Neural crest cell (in vitro differentiated cells): ENCODE measurements around the gene AFAP1L2. TPM values are rescaled to one million over a fixed set of nuclear protein-coding genes. Genes with fewer than 3 reads are reported as not detected.
A peak's percentile ranks its signal among the peaks of the same experiment; 100 is the strongest.

ENCODE experiments used
- DNase-seq: peaks from one replicate; pipeline ENCODE4 v3.0.0; 2021; ENCODE audit warnings: low read depth, mixed read lengths, low spot score
- H3K27ac Mint-ChIP-seq: one replicate; pipeline ENCODE4 v1.8.0; 2021; ENCODE audit warnings: mild to moderate bottlenecking, mixed read lengths; ENCODE audit not compliant: unreplicated experiment
- H3K27me3 Mint-ChIP-seq: 2 replicates; pipeline ENCODE4 v1.8.0; 2021; ENCODE audit warnings: low read depth, mild to moderate bottlenecking, mixed read lengths
- H3K36me3 Mint-ChIP-seq: 2 replicates; pipeline ENCODE4 v1.8.0; 2021; ENCODE audit warnings: low read depth, mild to moderate bottlenecking, mixed read lengths
- H3K4me1 Mint-ChIP-seq: 2 replicates; pipeline ENCODE4 v1.8.0; 2021; ENCODE audit warnings: mixed read lengths
- H3K4me3 Mint-ChIP-seq: one replicate; pipeline ENCODE4 v1.8.0; 2021; ENCODE audit warnings: mild to moderate bottlenecking, mixed read lengths
- H3K9me3 Mint-ChIP-seq: 2 replicates; pipeline ENCODE4 v1.8.0; 2021; ENCODE audit warnings: mixed read lengths
- CTCF ChIP-seq: fragments of 200-600 bp; sonication (generic); conservative IDR thresholded peaks from 2 replicates; pipeline ENCODE4 v1.5.0; 2021; ENCODE audit warnings: antibody characterized with exemption, mild to moderate bottlenecking
- total RNA-seq: library from RNA; stranded (reverse); gene quantifications from 2 replicates; pipeline ENCODE4 v1.2.1, GENCODE V29; 2021

The AFAP1L2 gene
- total RNA-seq, 1 donor from 2014 or later, result 72.1 TPM

- TF ChIP-seq CTCF, result no peak
- peaks cover 5% of the 10 kb centered on the region for H3K36me3 Mint-ChIP-seq
Observed at GRCh38 chr10:114386452-114386851, 17.9 kb downstream of the AFAP1L2 start.

GRCh38 chr10:114385557-114385956 lies 18.7 kb downstream of the AFAP1L2 start:
- H3K27ac Mint-ChIP-seq, result no peak overlapping the region
- H3K4me1 Mint-ChIP-seq, result peaks cover 64% of the 10 kb centered on the region
- H3K4me3 Mint-ChIP-seq, result no peak overlapping the region
- no peak for TF ChIP-seq CTCF
- DNase-seq, result no peak
- H3K27me3 Mint-ChIP-seq, result no peaks in the 10 kb centered on the region
- H3K36me3 Mint-ChIP-seq, result peaks cover 5% of the 10 kb centered on the region
- peaks cover 3% of the 10 kb centered on the region for H3K9me3 Mint-ChIP-seq

More at GRCh38 chr10:114386452-114386851, 17.9 kb downstream of the AFAP1L2 start:
- H3K27me3 Mint-ChIP-seq, result no peaks in the 10 kb centered on the region
- H3K4me3 Mint-ChIP-seq, result no peak overlapping the region
- H3K9me3 Mint-ChIP-seq, result peaks cover 2% of the 10 kb centered on the region
- H3K27ac Mint-ChIP-seq, result no peak overlapping the region
- H3K4me1 Mint-ChIP-seq, result peaks cover 69% of the 10 kb centered on the region
- DNase-seq, result no peak

- peaks cover 5% of the 10 kb centered on the region for H3K36me3 Mint-ChIP-seq
- peak overlapping the region; percentile 86 for H3K27ac Mint-ChIP-seq
- no peaks in the 10 kb centered on the region for H3K27me3 Mint-ChIP-seq
- TF ChIP-seq CTCF, result no peak
- DNase-seq, result no peak
- peaks cover 6% of the 10 kb centered on the region for H3K9me3 Mint-ChIP-seq
- H3K4me1 Mint-ChIP-seq, result peaks cover 62% of the 10 kb centered on the region
- H3K4me3 Mint-ChIP-seq, result peak overlapping the region; percentile 75
Observed at GRCh38 chr10:114384601-114385000, 19.7 kb downstream of the AFAP1L2 start.

DNA sequence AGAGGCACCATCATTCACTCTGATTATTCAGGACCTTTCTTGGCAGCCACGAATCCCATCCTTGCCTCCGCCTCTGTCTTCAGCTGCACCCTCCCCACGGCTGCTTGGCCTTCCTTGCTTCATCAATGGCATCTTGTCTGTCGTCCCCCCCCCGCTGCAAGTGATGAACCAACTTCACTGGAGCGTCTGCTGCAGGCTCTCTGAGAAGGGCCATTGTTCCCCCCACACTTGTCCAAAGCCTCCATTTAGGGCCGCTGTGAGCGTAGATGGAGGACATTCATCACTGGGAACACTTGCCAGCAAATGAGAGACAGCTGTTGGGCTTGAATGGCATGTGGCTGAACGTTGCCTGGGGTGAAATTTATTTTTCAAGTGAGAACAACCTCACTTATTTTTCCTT lies 20.1 kb downstream of the AFAP1L2 start:
- Mint-ChIP-seq H3K36me3 (peaks cover 5% of the 10 kb centered on the region), H3K4me3 (peak overlapping the region; percentile 75), H3K27ac (peak overlapping the region; percentile 86), H3K4me1 (peaks cover 59% of the 10 kb centered on the region), H3K27me3 (no peaks in the 10 kb centered on the region), H3K9me3 (peaks cover 6% of the 10 kb centered on the region)
- no peak for TF ChIP-seq CTCF
- DNase-seq, result peak; percentile 39

GRCh38 chr10:114380797-114381196 lies 23.5 kb downstream of the AFAP1L2 start:
- TF ChIP-seq CTCF, result no peak
- Mint-ChIP-seq H3K36me3 (peaks cover 5% of the 10 kb centered on the region), H3K4me1 (peaks cover 51% of the 10 kb centered on the region), H3K27ac (no peak overlapping the region), H3K27me3 (no peaks in the 10 kb centered on the region), H3K9me3 (peaks cover 4% of the 10 kb centered on the region), H3K4me3 (no peak overlapping the region)
- no peak for DNase-seq

GRCh38 chr10:114380060-114380459 lies 24.2 kb downstream of the AFAP1L2 start:
- Mint-ChIP-seq H3K27me3 (no peaks in the 10 kb centered on the region), H3K36me3 (peaks cover 5% of the 10 kb centered on the region)
- no peak for TF ChIP-seq CTCF

More at GRCh38 chr10:114380060-114380459, 24.2 kb downstream of the AFAP1L2 start:
- peaks cover 4% of the 10 kb centered on the region for H3K9me3 Mint-ChIP-seq
- H3K4me1 Mint-ChIP-seq, result peaks cover 51% of the 10 kb centered on the region
- no peak overlapping the region for H3K27ac Mint-ChIP-seq
- H3K4me3 Mint-ChIP-seq, result no peak overlapping the region
- DNase-seq, result no peak
